ENCODE measurements around the gene NFASC. TPM values are rescaled to one million over a fixed set of nuclear protein-coding genes. Genes with fewer than 3 reads are reported as not detected.

The NFASC gene
- total RNA-seq, 2 experiments from 2014 or later: not detected

DNA sequence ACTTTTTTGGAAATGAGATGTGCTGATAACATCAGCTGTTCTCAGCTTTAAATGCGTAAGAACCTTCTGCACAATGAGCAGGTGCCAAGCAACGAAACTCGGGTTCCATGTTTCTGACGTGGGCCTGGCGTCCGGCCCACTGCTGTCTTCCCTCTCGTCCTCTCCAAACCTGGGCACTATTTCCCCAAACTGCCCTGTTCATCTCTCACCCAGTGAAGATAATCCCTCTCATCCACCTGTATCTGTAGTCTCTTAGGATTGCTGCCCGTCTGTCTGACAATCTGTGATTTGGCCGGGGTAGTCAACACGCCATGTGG lies 122.3 kb downstream of the NFASC start:
- Mint-ChIP-seq H3K9me3 (no peaks in the 10 kb centered on the region), H3K4me1 (ENCODE audit: low read depth) (peaks cover 16% of the 10 kb centered on the region), H3K36me3 (ENCODE audit: low read depth) (no peaks in the 10 kb centered on the region), H3K27me3 (no peaks in the 10 kb centered on the region), H3K27ac (no peak overlapping the region), H3K4me3 (no peak overlapping the region)
- Histone ChIP-seq H3K36me3 (ENCODE audit: insufficient read depth, low read length) (no peaks in the 10 kb centered on the region), H3K4me3 (ENCODE audit: low read length) (no peak overlapping the region), H3K27me3 (ENCODE audit: control insufficient read depth in 1 of 2, insufficient read depth in 2 of 2, low read length in 2 of 2) (peaks cover 0 to 2% of the 10 kb centered on the region in 2 experiments), H3K4me1 (ENCODE audit: insufficient read depth, low read length) (peaks cover 11% of the 10 kb centered on the region), H3K9me3 (ENCODE audit: control insufficient read depth in 1 of 2, insufficient read depth in 1 of 2, low read length in 2 of 2) (no peaks in the 10 kb centered on the region), H3K27ac (ENCODE audit: low read depth in 1 of 2, low read length in 2 of 2) (no peak overlapping the region)
- DNase-seq (no peak), ATAC-seq (ENCODE audit: poor library complexity) (no peak)
- TF ChIP-seq, protein P1, sequence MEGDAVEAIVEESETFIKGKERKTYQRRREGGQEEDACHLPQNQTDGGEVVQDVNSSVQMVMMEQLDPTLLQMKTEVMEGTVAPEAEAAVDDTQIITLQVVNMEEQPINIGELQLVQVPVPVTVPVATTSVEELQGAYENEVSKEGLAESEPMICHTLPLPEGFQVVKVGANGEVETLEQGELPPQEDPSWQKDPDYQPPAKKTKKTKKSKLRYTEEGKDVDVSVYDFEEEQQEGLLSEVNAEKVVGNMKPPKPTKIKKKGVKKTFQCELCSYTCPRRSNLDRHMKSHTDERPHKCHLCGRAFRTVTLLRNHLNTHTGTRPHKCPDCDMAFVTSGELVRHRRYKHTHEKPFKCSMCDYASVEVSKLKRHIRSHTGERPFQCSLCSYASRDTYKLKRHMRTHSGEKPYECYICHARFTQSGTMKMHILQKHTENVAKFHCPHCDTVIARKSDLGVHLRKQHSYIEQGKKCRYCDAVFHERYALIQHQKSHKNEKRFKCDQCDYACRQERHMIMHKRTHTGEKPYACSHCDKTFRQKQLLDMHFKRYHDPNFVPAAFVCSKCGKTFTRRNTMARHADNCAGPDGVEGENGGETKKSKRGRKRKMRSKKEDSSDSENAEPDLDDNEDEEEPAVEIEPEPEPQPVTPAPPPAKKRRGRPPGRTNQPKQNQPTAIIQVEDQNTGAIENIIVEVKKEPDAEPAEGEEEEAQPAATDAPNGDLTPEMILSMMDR (IDR thresholded peaks at IDR 0.05): no peak
- intact Hi-C loops (cut with DNase I, micrococcal nuclease): no loop called here
- CTCF ChIA-PET: no interaction called here
- POLR2A ChIA-PET: no interaction called here

DNA sequence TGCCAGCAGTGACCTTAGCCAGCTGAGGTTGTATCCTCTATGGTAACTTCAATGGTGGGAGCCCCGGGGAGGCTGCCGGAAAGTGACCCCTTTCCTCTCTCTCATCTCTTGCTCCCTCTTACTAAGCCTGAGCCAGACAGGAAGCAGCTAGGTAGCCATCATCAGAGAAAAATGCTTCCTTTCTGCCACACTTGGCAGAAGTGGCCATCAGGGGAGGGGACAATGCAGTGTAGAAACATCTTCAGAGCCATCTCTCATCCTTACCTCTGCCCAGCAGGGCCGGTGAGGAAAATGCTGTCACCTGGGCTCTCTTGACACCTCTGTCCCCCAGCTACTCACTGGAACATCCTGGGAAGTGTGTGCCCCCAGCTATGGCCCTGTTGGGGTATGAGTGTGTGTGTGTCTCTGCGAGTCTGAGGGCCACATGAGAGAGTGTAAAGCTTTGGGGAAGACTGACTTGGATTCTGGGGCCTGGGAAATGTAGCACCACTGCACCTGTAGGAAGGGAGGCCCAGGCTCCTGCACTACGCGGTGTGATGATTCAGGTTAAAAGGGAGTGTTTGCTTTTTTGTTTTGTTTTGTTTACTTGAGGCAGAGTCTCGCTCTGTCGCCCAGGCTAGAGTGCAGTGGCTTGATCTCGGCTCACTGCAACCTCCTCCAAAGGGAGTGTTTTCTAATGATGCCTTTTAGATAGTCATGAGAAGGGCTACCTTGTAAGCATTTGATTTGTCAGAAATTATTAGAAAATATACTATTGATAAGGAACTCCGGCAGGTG lies 123.6 kb downstream of the NFASC start:
- no peak overlapping the region for H3K27ac ChIP-seq (ENCODE audit: low read depth in 1 of 2, low read length in 2 of 2)
- peaks cover 0 to 2% of the 10 kb centered on the region in 2 experiments for H3K27me3 ChIP-seq (ENCODE audit: control insufficient read depth in 1 of 2, insufficient read depth in 2 of 2, low read length in 2 of 2)
- ATAC-seq (ENCODE audit: poor library complexity): no peak
- peaks cover 11% of the 10 kb centered on the region for H3K4me1 ChIP-seq (ENCODE audit: insufficient read depth, low read length)
- no peaks in the 10 kb centered on the region for H3K27me3 Mint-ChIP-seq
- no peak overlapping the region for H3K4me3 Mint-ChIP-seq
- H3K9me3 ChIP-seq (ENCODE audit: control insufficient read depth in 1 of 2, insufficient read depth in 1 of 2, low read length in 2 of 2): no peaks in the 10 kb centered on the region
- H3K9me3 Mint-ChIP-seq: no peaks in the 10 kb centered on the region
- H3K4me1 Mint-ChIP-seq (ENCODE audit: low read depth): peaks cover 16% of the 10 kb centered on the region
- no peaks in the 10 kb centered on the region for H3K36me3 ChIP-seq (ENCODE audit: insufficient read depth, low read length)
- H3K36me3 Mint-ChIP-seq (ENCODE audit: low read depth): no peaks in the 10 kb centered on the region
- intact Hi-C loops (cut with DNase I, micrococcal nuclease): no loop called here
- ChIA-PET POLR2A (no interaction called here), CTCF (interaction anchor here (1.1 kb wide), 1 partner anchor 68 kb away, joined by 3 read pairs; no protein-coding TSS in a partner anchor)
- H3K27ac Mint-ChIP-seq: no peak overlapping the region
- no peak for DNase-seq
- H3K4me3 ChIP-seq (ENCODE audit: low read length): no peak overlapping the region
- TF ChIP-seq, protein P1 (IDR thresholded peaks at IDR 0.05): no peak

- no peak overlapping the region for H3K4me3 ChIP-seq (ENCODE audit: low read length)
- TF ChIP-seq, protein P1 (IDR thresholded peaks at IDR 0.05): no peak
- Mint-ChIP-seq H3K4me3 (no peak overlapping the region), H3K27me3 (no peaks in the 10 kb centered on the region), H3K9me3 (no peaks in the 10 kb centered on the region), H3K36me3 (ENCODE audit: low read depth) (no peaks in the 10 kb centered on the region), H3K4me1 (ENCODE audit: low read depth) (peaks cover 13% of the 10 kb centered on the region), H3K27ac (no peak overlapping the region)
- DNase-seq: no peak
- ATAC-seq (ENCODE audit: poor library complexity): no peak
- H3K9me3 ChIP-seq (ENCODE audit: control insufficient read depth in 1 of 2, insufficient read depth in 1 of 2, low read length in 2 of 2): no peaks in the 10 kb centered on the region
- H3K36me3 ChIP-seq (ENCODE audit: insufficient read depth, low read length): no peaks in the 10 kb centered on the region
- H3K27me3 ChIP-seq (ENCODE audit: control insufficient read depth in 1 of 2, insufficient read depth in 2 of 2, low read length in 2 of 2): peaks cover 0 to 6% of the 10 kb centered on the region in 2 experiments
- intact Hi-C loops (cut with DNase I, micrococcal nuclease): no loop called here
- peaks cover 8% of the 10 kb centered on the region for H3K4me1 ChIP-seq (ENCODE audit: insufficient read depth, low read length)
- ChIA-PET POLR2A (no interaction called here), CTCF (no interaction called here)
- no peak overlapping the region for H3K27ac ChIP-seq (ENCODE audit: low read depth in 1 of 2, low read length in 2 of 2)
These were observed 126.3 kb downstream of the NFASC start for GRCh38 chr1:204996981-204997380.
